A673 (cell line): Measurements from ENCODE around the gene ALOXE3. TPM values are rescaled to one million over a fixed set of nuclear protein-coding genes. Genes with fewer than 3 reads are reported as not detected.

Experiments used
- BruUV-seq: library from RNA; stranded (reverse); fragments of 400-500 nt; replicated peaks from 2 replicates; lab custom pipeline; 2021; lab: Mats Ljungman, UMichigan
- CTCF ChIA-PET: fragments of 300-600 bp; sonication (Branson Sonifier 250); formaldehyde crosslinking; loops from one replicate; lab custom pipeline; 2022; ENCODE audit warnings: antibody characterized with exemption; lab: Charles Lee
- POLR2A ChIA-PET: fragments of 300-600 bp; sonication (Branson Sonifier 250); formaldehyde crosslinking; loops from one replicate; lab custom pipeline; 2022; ENCODE audit warnings: antibody characterized with exemption; ENCODE audit not compliant: low non-redundant PET; lab: Charles Lee
- DNase-seq: peaks from one replicate; pipeline ENCODE4 v3.0.0-alpha.2; 2015; ENCODE audit warnings: low spot score
- H3K27ac ChIP-seq: fragments of 200-600 bp; sonication (generic); 2 replicates; pipeline ENCODE4 v1.5.1; 2016; ENCODE audit warnings: mixed run types, low read depth, mild to moderate bottlenecking, mixed read lengths, antibody characterized with exemption, low read length; ENCODE audit not compliant: poor library complexity, severe bottlenecking
- H3K27me3 ChIP-seq: fragments of 200-600 bp; sonication (generic); replicated peaks from 2 replicates; pipeline ENCODE4 v1.6.1; 2017; ENCODE audit warnings: mixed run types, low read depth, mild to moderate bottlenecking, mixed read lengths, antibody characterized with exemption, low read length; ENCODE audit not compliant: insufficient read depth, poor library complexity
- H3K36me3 ChIP-seq: fragments of 200-600 bp; sonication (generic); 2 replicates; pipeline ENCODE4 v1.6.1; 2016; ENCODE audit warnings: mixed run types, mild to moderate bottlenecking, mixed read lengths, antibody characterized with exemption, low read length; ENCODE audit not compliant: insufficient read depth, poor library complexity, severe bottlenecking
- H3K4me1 ChIP-seq: fragments of 200-600 bp; sonication (generic); 2 replicates; pipeline ENCODE4 v1.6.1; 2017; ENCODE audit warnings: mixed run types, mild to moderate bottlenecking, mixed read lengths, antibody characterized with exemption, low read length; ENCODE audit not compliant: insufficient read depth, poor library complexity, severe bottlenecking
- H3K4me3 ChIP-seq: fragments of 200-600 bp; sonication (generic); 2 replicates; pipeline ENCODE4 v1.5.1; 2016; ENCODE audit warnings: low read depth, mixed run types, mild to moderate bottlenecking, mixed read lengths, low read length; ENCODE audit not compliant: poor library complexity, severe bottlenecking
- H3K9me3 ChIP-seq: fragments of 200-600 bp; sonication (generic); 2 replicates; pipeline ENCODE4 v1.6.1; 2016; ENCODE audit warnings: mixed run types, low read depth, mild to moderate bottlenecking, mixed read lengths, antibody characterized with exemption, low read length; ENCODE audit not compliant: poor library complexity, severe bottlenecking
- CTCF ChIP-seq: fragments of 300-800, 200-600 bp; sonication (generic); conservative IDR thresholded peaks from 2 replicates; pipeline ENCODE4 v1.5.1; 2017; ENCODE audit warnings: low read depth, mild to moderate bottlenecking, antibody characterized with exemption, low read length, moderate library complexity, mixed read lengths
- EZH2 ChIP-seq: fragments of 200-600 bp; sonication (generic); IDR thresholded peaks from 2 replicates; pipeline ENCODE4 v1.6.1; 2017; ENCODE audit warnings: borderline replicate concordance, low read depth, mild to moderate bottlenecking, mixed read lengths, antibody characterized with exemption, low read length; ENCODE audit not compliant: poor library complexity, severe bottlenecking
- intact Hi-C: fragments of 100-400 bp; cut with micrococcal nuclease; formaldehyde crosslinking; loops from one replicate; pipeline ENCODE4 v1.10.0; 2022; ENCODE audit not compliant: unreplicated experiment
- total RNA-seq: library from RNA; stranded (reverse); gene quantifications from 2 replicates; pipeline ENCODE4 v1.2.3, GENCODE V29; 2021

The ALOXE3 gene
- total RNA-seq, 1 experiment from 2014 or later, result not detected

- Histone ChIP-seq H3K4me1 (peaks cover 5% of the 10 kb centered on the region), H3K4me3 (no peak overlapping the region), H3K27me3 (no peaks in the 10 kb centered on the region), H3K9me3 (no peaks in the 10 kb centered on the region), H3K27ac (no peak overlapping the region), H3K36me3 (no peaks in the 10 kb centered on the region)
- no peak for TF ChIP-seq CTCF
- TF ChIP-seq EZH2, result no peak
- intact Hi-C loops, result no loop called here
- ChIA-PET CTCF (no interaction called here), POLR2A (interaction anchor here (0.8 kb wide), 1 partner anchor 241 kb away, joined by 19 read pairs; no protein-coding TSS in a partner anchor)
- DNase-seq, result no peak
- BruUV-seq, result no TSS peak
These were observed 12.3 kb downstream of the ALOXE3 start for GRCh38 chr17:8105957-8106398.

- Histone ChIP-seq H3K36me3 (no peaks in the 10 kb centered on the region), H3K4me1 (peaks cover 3% of the 10 kb centered on the region), H3K27me3 (no peaks in the 10 kb centered on the region), H3K9me3 (no peaks in the 10 kb centered on the region), H3K4me3 (no peak overlapping the region), H3K27ac (no peak overlapping the region)
- CTCF ChIA-PET, result interaction anchor here (0.8 kb wide), 1 partner anchor 13 kb away, joined by 5 read pairs; no protein-coding TSS in a partner anchor
- TF ChIP-seq CTCF, result no peak
- TF ChIP-seq EZH2, result no peak
- POLR2A ChIA-PET, result no interaction called here
- intact Hi-C loops, result no loop called here
- no peak for DNase-seq
- no TSS peak for BruUV-seq
These were observed 13.4 kb downstream of the ALOXE3 start for GRCh38 chr17:8104911-8105310.

DNA sequence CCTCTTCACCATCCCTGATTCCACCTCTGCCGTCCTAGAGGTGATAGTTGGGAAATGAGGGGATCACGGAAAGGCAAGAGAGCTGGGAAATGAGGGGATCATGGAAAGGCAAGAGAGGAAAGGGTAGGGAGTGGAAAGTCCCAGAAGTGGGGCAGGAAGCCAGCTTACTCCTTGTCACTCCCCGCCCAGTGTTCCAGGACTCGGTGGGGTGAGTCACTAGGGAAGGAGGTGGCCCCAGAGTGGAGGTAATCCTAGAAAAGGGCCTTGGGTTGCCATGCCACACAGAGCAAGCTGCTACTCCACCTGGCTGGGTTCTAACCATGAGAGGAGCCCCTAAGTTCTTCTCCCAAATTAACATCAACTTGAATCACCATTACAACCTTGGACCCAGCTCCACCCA, 14.8 kb downstream of the ALOXE3 start:
- no peak overlapping the region for H3K27ac ChIP-seq
- H3K36me3 ChIP-seq, result no peaks in the 10 kb centered on the region
- H3K27me3 ChIP-seq, result no peaks in the 10 kb centered on the region
- intact Hi-C loops, result no loop called here
- POLR2A ChIA-PET, result no interaction called here
- no TSS peak for BruUV-seq
- no peak for DNase-seq
- CTCF ChIA-PET, result no interaction called here
- H3K9me3 ChIP-seq, result no peaks in the 10 kb centered on the region
- no peaks in the 10 kb centered on the region for H3K4me1 ChIP-seq
- TF ChIP-seq CTCF, result no peak
- no peak overlapping the region for H3K4me3 ChIP-seq
